HTR-8/SVneo (cell line): ENCODE results near the gene PAOX.
"Not testable (repeated sequence)": the region's sequence is repeated elsewhere in the genome, so short reads cannot be mapped to it uniquely, and the experiment has no call there.

Experiments used
- DNase-seq: peaks from one replicate; pipeline ENCODE4 v3.0.0; 2011; ENCODE audit warnings: low spot score, mixed read lengths; ENCODE audit not compliant: insufficient read length
- FAIRE-seq: peaks from 2 replicates; lab custom pipeline; 2011; peaks lifted over from hg19 to GRCh38; lab: Jason Lieb, UNC

PAOX gene

GRCh38 chr10:133422807-133423771 is 44.0 kb downstream of the PAOX start:
- DNase-seq (no peak), FAIRE-seq (no peak)

GRCh38 chr10:133424102-133424501 is 45.0 kb downstream of the PAOX start:
- not testable (repeated sequence) for FAIRE-seq

GRCh38 chr10:133424601-133425000 is 45.5 kb downstream of the PAOX start, which contains the start of gene SPRN:
Gene SPRN, minus strand, starts transcription at chr10:133424625. Its CDS starts 944 bp downstream, at chr10:133423681.
- not testable (repeated sequence) for FAIRE-seq, DNase-seq

More at GRCh38 chr10:133424102-133424501, 45.0 kb downstream of the PAOX start:
- DNase-seq: not testable (repeated sequence)

- FAIRE-seq, DNase-seq: not testable (repeated sequence)
Observed at GRCh38 chr10:133429571-133429970, 50.5 kb downstream of the PAOX start.

- not testable (repeated sequence) for DNase-seq, FAIRE-seq
Observed at GRCh38 chr10:133431888-133432613, 53.0 kb downstream of the PAOX start.

GRCh38 chr10:133432789-133433188 is 53.7 kb downstream of the PAOX start:
- FAIRE-seq, DNase-seq: not testable (repeated sequence)

- DNase-seq (peak; percentile 13), FAIRE-seq (no peak)
Observed at GRCh38 chr10:133438711-133439273, 59.7 kb downstream of the PAOX start.

GRCh38 chr10:133439517-133440461 is 60.7 kb downstream of the PAOX start:
- no peak for DNase-seq
- no peak for FAIRE-seq

GRCh38 chr10:133440633-133441285 is 61.7 kb downstream of the PAOX start:
- DNase-seq: no peak
- no peak for FAIRE-seq
